Measurements from ENCODE around the gene LRBA.

DNA sequence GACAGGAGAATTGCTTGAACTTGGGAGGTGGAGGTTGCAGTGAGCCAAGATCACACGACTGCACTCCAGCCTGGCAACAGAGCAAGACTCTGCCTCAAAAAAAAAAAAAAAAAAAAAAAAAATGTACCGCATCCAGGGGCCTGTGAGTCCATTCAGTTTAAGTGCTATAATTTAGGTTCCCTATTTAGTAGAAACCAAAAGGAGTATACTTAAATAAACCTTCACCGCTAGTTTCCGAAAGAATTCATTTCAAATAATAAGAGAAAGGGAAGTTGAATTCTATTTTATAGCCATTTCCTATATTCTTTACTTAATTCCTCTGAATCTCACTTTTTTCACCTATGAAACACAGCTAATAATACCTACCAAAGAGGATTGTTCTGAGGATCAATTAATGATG lies 20.8 kb upstream of the LRBA start:
- TF ChIP-seq POLR2AphosphoS5 (IDR thresholded peaks at IDR 0.05; ENCODE audit: low read depth, low read length) (no peak), POLR2A (IDR thresholded peaks at IDR 0.05; ENCODE audit: low read depth, low read length) (no peak)

Measured in GM12891 (cell line).